GM19238 (cell line): ENCODE results near the gene ANKLE1.

Source experiments
- DNase-seq: peaks from one replicate; pipeline ENCODE4 v3.0.0; 2011; ENCODE audit warnings: low spot score; ENCODE audit not compliant: insufficient read length

Gene ANKLE1

DNA sequence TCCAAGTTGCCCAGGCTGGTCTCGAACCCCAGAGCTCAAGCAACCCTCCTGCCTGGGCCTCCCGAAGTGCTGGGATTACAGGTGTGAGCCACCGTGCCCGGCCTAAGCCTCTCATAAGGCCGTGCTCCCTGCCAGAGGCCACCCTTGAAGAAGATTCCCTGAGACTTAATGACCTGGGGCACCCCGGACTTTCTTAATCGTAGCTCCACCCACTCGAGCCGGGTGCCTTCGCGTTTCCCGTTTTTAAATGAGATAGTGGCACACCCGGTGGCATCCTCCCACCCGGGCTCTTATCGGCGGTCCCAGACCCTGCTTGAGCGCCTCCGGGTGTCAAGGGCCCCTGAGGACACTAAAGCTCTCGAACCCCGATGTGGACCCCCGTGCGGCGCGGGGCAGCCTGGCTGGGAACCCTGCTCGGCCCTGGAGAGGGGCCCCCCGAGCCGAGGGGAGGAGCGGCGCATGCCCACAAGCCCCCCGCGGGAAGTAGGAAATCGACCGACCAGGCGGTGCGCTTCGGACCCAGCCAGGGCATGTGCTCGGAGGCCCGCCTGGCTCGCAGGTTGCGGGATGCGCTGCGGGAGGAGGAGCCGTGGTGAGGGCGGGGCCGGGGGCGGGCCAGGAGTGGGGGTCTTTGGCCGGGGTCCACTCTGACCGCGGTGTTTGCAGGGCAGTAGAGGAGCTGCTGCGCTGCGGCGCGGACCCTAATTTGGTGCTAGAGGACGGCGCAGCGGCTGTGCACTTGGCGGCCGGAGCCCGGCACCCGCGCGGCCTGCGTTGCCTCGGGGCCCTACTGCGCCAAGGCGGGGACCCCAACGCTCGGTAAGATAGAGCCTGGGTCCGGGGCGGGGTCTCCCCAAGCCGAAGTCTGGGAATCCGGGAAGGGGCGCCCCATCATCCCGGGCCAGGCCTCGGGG, at the start of gene ANKLE1:
Gene ANKLE1 (plus strand): TSS at position 511 of the 914 bp plus-strand sequence. CDS start 20 bp downstream, at position 531.
- peak; percentile 56 for DNase-seq

GRCh38 chr19:17232258-17232657, 49.4 kb upstream of the ANKLE1 start:
- DNase-seq, result no peak

DNA sequence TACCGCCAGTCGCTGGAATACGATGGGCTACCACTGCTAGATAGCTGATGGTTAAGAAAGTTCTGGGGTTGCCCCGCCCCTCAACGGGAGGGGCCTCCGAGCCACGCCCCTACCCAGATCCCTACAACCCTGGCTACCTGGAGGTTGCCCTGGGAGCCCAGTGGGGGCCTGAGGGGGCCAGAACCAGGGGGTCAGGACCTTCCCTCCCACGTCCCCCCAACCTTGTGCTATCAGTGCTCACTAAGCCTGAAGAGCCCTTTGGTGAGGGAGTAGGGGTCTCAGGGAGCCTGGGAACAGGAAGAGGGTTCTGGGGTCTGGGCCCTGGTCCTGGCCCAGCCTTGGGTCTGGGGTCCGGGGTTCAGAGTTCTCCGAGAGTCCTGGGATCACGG, 46.8 kb upstream of the ANKLE1 start:
- DNase-seq, result peak; percentile 79

GRCh38 chr19:17235300-17235970, 46.3 kb upstream of the ANKLE1 start:
- peak; percentile 70 for DNase-seq

GRCh38 chr19:17235971-17236777, 45.5 kb upstream of the ANKLE1 start:
- peak; percentile 61 for DNase-seq

GRCh38 chr19:17236811-17237543, 44.7 kb upstream of the ANKLE1 start:
- no peak for DNase-seq

DNA sequence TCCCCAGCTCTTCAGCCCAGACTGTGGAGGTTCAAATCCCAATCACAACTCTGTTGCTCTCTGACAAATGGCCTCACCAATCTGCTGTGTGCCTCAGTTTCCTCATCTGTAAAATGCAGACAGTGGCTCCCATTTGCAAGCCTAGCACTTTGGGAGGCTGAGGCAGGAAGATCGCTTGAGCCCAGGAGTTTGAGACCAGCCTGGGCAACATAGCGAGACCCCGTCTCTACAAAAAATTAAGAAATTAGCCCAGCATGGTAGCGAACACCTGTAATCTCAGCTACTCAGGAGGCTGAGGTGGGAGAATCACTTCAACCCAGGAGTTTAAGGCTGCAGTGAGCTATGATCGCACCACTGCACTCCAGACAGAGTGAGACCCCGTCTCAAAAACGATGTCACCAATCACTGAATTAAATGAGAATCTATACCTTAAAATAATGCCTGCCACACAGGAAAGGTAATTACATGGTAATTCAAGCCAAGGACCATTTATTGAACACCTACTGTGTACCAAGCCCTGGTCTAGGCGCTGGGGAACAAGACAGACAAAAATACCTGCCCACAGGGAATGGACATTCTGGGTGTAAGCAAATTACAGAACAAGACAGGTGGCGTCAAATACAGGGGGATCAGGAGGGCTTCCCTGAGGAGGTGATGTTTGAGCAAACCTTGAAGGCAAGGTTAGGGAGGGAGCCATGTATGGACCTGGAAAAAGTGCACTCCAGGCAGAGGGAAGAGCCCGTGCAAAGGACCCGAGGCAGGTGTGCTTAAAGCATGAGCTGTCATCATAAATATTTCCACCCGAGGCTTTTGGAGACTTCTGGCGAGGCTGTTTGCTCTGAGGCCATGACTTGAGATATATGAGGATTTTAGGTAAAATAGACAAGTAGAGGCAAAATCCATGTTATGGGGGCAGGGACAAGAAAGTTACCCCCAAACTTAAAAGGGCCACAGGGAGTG, 43.7 kb upstream of the ANKLE1 start:
- no peak for DNase-seq

GRCh38 chr19:17240062-17240752, 41.5 kb upstream of the ANKLE1 start:
- no peak for DNase-seq

DNA sequence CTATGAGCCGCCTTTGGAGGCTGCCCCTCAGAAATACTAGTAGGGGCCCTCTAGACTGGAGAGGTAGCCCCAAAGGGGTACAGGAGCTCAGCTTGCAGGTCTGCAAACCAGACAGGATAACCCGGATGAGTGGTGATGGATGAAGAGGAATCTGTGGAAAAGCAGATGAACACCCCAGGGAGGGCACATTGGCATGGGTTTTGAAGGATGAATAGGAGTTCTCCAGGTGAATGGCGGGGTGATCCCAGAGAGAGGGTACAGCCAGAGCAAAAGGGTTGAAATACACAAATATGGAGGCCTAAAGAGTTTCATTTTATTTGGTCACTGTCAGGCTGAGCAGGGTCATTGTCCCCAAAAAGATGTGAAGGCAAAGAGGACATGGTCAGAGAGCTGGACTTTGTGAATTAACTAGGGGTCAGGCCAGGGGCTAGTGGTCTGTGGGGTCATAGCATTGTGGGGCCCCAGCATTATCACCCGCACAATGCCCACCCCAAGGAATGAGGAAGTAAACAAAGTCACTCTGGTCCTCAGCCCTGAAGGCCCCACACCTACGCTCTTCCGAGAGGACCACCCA, 40.8 kb upstream of the ANKLE1 start:
- DNase-seq, result no peak

GRCh38 chr19:17242431-17243208, 39.1 kb upstream of the ANKLE1 start:
- no peak for DNase-seq

GRCh38 chr19:17243211-17243829, 38.4 kb upstream of the ANKLE1 start:
- no peak for DNase-seq

DNA sequence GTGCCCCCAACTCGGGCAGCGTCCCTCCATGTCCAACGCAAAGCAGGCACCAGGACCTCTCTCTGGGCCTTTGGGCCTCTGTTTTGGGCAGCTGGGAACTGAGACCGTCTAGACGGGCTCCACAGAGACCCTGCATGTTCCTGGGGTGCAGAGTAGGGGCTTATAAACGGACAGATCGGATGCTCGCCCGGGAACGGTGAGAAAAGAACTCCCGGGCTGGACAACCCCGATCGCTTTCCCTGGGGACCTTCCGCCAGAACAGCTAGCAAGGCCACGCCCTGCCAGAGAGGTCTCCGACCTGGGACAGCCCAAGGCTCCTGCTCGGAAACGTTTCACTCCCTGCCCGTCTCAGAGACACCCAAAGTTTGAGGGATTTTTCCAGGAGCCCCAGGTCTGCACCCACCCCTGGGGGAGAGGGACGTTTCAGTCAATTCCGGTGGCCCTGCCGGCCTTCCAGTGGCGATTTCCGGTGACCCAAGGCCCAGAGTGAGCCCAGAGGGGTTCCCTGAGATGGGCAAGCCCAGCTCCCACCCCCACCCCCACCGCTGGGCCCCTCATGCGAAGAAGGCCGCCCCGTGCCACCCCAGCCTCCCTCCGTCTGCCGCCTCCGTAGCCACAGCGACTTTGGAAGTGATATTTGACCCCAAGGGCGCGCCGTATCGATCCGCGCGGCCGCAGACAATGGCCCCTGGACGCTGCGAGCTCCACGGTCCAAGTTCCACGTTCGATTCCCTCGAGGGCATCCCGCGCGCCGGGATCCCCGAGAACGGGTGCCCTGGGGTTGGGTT, 37.7 kb upstream of the ANKLE1 start:
- DNase-seq, result no peak

GRCh38 chr19:17244618-17245534, 36.8 kb upstream of the ANKLE1 start:
- no peak for DNase-seq

DNA sequence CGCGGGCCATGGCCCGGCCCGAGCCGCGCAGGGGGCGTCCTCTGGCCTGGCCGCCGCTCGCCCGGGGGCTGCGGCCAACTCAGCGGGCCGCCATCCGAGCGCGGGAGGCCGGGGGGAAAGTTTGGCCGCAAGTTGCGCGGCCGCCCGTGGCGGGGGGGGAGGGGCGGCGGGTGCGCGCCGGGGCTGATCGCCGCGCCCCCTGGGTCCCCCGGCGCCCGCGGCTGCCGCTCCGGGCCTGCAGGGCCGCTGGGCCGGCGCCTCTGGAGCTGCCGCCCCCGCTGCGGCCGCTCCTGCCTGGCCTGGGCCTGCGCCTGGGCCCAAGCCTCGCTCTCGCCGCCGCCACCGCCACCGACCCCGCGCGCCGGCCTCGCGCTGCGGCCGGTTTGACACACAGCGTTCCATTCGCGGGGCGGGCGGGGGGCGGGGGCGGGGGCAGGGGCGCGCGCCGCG, 36.1 kb upstream of the ANKLE1 start, which contains the start of gene NR2F6:
Gene NR2F6 (minus strand): TSS at position 385 of the 450 bp plus-strand sequence. CDS start 699 bp downstream, outside the sequence.
- peak; percentile 63 for DNase-seq

- DNase-seq, result no peak
These were observed 34.8 kb upstream of the ANKLE1 start for GRCh38 chr19:17246681-17247425.
